ENCODE data around the gene SPTBN4.
"Not testable (repeated sequence)": the region's sequence is repeated elsewhere in the genome, so short reads cannot be mapped to it uniquely, and the experiment has no call there.

The SPTBN4 gene

GRCh38 chr19:40590464-40591265 is 123.9 kb downstream of the SPTBN4 start:
- DNase-seq = no peak

- not testable (repeated sequence) for DNase-seq
Observed at GRCh38 chr19:40591724-40592123, 124.9 kb downstream of the SPTBN4 start.

GRCh38 chr19:40592170-40592569 is 125.4 kb downstream of the SPTBN4 start:
- peak; percentile 81 for DNase-seq

GRCh38 chr19:40594255-40594654 is 127.5 kb downstream of the SPTBN4 start:
- DNase-seq = peak; percentile 17

GRCh38 chr19:40594657-40595091 is 127.9 kb downstream of the SPTBN4 start:
- DNase-seq = no peak

GRCh38 chr19:40596608-40597328 is 130.0 kb downstream of the SPTBN4 start:
- no peak for DNase-seq

GRCh38 chr19:40597329-40597838 is 130.6 kb downstream of the SPTBN4 start:
- DNase-seq = no peak

- peak; percentile 75 for DNase-seq
Observed at GRCh38 chr19:40598121-40598917, 131.5 kb downstream of the SPTBN4 start.

- no peak for DNase-seq
Observed at GRCh38 chr19:40598918-40599307, 132.1 kb downstream of the SPTBN4 start.

- DNase-seq = no peak
Observed at GRCh38 chr19:40599331-40599901, 132.6 kb downstream of the SPTBN4 start.

- DNase-seq = no peak
Observed at GRCh38 chr19:40599902-40600569, 133.2 kb downstream of the SPTBN4 start.

GRCh38 chr19:40600570-40601133 is 133.9 kb downstream of the SPTBN4 start:
- no peak for DNase-seq

- peak; percentile 17 for DNase-seq
Observed at GRCh38 chr19:40601134-40601974, 134.6 kb downstream of the SPTBN4 start, which contains the start of gene LTBP4. Gene LTBP4, plus strand, starts transcription at chr19:40601369. Its CDS starts 19 bp downstream, at chr19:40601388.

GRCh38 chr19:40603071-40603388 is 136.2 kb downstream of the SPTBN4 start:
- no peak for DNase-seq

GRCh38 chr19:40603389-40604170 is 136.8 kb downstream of the SPTBN4 start:
- peak; percentile 99 for DNase-seq

GRCh38 chr19:40604171-40604646 is 137.4 kb downstream of the SPTBN4 start:
- DNase-seq = no peak

GRCh38 chr19:40604647-40605215 is 137.9 kb downstream of the SPTBN4 start:
- no peak for DNase-seq

GRCh38 chr19:40605216-40605971 is 138.6 kb downstream of the SPTBN4 start:
- peak; percentile 80 for DNase-seq

Data from MV-4-11 (cell line).